Measurements from ENCODE around the gene CD82.

DNA sequence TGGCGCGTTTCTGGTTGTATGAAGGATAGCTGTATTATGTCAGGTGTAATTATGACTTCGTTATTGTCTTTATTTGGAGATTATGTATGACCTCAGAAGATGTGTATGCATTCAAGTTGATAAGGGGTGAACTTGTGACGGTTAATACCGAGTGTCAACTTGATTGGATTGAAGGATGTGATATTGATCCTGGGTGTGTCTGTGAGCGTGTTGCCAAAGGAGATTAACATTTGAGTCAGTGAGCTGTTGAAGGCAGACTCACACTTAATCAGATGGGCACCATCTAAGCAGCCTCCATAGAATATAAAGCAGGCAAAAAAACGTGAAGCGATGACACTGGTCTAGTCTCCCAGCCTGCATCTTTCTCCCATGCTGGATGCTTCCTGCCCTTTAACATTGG lies 15.3 kb upstream of the CD82 start:
- TF ChIP-seq, protein P1, sequence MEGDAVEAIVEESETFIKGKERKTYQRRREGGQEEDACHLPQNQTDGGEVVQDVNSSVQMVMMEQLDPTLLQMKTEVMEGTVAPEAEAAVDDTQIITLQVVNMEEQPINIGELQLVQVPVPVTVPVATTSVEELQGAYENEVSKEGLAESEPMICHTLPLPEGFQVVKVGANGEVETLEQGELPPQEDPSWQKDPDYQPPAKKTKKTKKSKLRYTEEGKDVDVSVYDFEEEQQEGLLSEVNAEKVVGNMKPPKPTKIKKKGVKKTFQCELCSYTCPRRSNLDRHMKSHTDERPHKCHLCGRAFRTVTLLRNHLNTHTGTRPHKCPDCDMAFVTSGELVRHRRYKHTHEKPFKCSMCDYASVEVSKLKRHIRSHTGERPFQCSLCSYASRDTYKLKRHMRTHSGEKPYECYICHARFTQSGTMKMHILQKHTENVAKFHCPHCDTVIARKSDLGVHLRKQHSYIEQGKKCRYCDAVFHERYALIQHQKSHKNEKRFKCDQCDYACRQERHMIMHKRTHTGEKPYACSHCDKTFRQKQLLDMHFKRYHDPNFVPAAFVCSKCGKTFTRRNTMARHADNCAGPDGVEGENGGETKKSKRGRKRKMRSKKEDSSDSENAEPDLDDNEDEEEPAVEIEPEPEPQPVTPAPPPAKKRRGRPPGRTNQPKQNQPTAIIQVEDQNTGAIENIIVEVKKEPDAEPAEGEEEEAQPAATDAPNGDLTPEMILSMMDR (IDR thresholded peaks at IDR 0.05; ENCODE audit: insufficient read depth, low read length, poor library complexity, severe bottlenecking), result no peak
- no peak for TF ChIP-seq EZH2phosphoT487 (conservative IDR thresholded peaks at IDR 0.05; ENCODE audit: low read length)

Data from SU-DHL-6 (cell line).